K562 (cell line): ENCODE measurements around the gene TMTC3. TPM values are rescaled to one million over a fixed set of nuclear protein-coding genes. Genes with fewer than 3 reads are reported as not detected.

ENCODE experiments used
- ARID4B ChIP-seq: sonication (generic); formaldehyde crosslinking; IDR thresholded peaks from 2 replicates; pipeline ENCODE4 v1.8.0; 2022; ENCODE audit warnings: mild to moderate bottlenecking, missing genetic modification reagents
- ATF1 ChIP-seq, 2 experiments: fragments of 450-650 bp in 1 of 2; IDR thresholded peaks; 2 replicates each; pipeline ENCODE4 v1.6.1; 2016; ENCODE audit warnings: missing compliant biosample characterization in 1 of 2, missing genetic modification characterization in 1 of 2
- EGR1 ChIP-seq: fragments of 450-650 bp; conservative IDR thresholded peaks from 2 replicates; pipeline ENCODE4 v1.6.1; 2017; ENCODE audit warnings: mild to moderate bottlenecking
- GTF2F1 ChIP-seq: IDR thresholded peaks from 2 replicates; pipeline ENCODE4 v1.6.1; 2011; ENCODE audit warnings: low read depth, low read length, improper control_type of control experiment
- GTF3C2 ChIP-seq: IDR thresholded peaks from 3 replicates; pipeline ENCODE4 v1.6.1; 2011; ENCODE audit warnings: borderline replicate concordance, mild to moderate bottlenecking, moderate library complexity; ENCODE audit not compliant: insufficient read length; ENCODE audit errors: extremely low read depth
- MAZ ChIP-seq, 2 experiments: fragments of 450-650 bp in 1 of 2; sonication (generic) in 1 of 2; formaldehyde crosslinking; IDR thresholded peaks in 1 of 2; conservative IDR thresholded peaks in 1 of 2; 2 replicates each; pipeline versions ENCODE4 v1.4.0 to v1.5.0; 2020; ENCODE audit warnings: mild to moderate bottlenecking in 1 of 2, missing genetic modification reagents in 1 of 2
- POLR2G ChIP-seq: fragments of 200-400 bp; formaldehyde crosslinking; IDR thresholded peaks from 2 replicates; pipeline ENCODE4 v1.6.1; 2017; ENCODE audit warnings: low read depth, mild to moderate bottlenecking, antibody characterized with exemption, low read length, moderate library complexity
- SREBF1 ChIP-seq: fragments of 150-350 bp; IDR thresholded peaks from 2 replicates; pipeline ENCODE4 v1.6.1; 2014; ENCODE audit warnings: antibody characterized with exemption, low read depth, low read length, borderline replicate concordance
- TARDBP ChIP-seq: fragments of 450-650 bp; IDR thresholded peaks from 2 replicates; pipeline ENCODE4 v1.6.1; 2016
- ZNF395 ChIP-seq: fragments of 200-800 bp; sonication (Bioruptor generic); IDR thresholded peaks from 2 replicates; pipeline ENCODE4 v1.6.1; 2017; ENCODE audit warnings: missing genetic modification characterization, missing compliant biosample characterization
- ZNF644 ChIP-seq: fragments of 200-800 bp; sonication (Bioruptor generic); IDR thresholded peaks from 2 replicates; pipeline ENCODE4 v1.6.1; 2016; ENCODE audit warnings: low read depth, missing genetic modification characterization, missing compliant biosample characterization
- ZNF830 ChIP-seq: fragments of 250-450 bp; sonication (Bioruptor Pico); IDR thresholded peaks from 2 replicates; pipeline ENCODE4 v1.5.0; 2021; ENCODE audit warnings: mild to moderate bottlenecking
- polyA plus RNA-seq, 8 experiments: library from polyadenylated mRNA; depleted of rRNA in 4 of 8; stranded (reverse) in 5 of 8; unstranded in 3 of 8; fragments of >200 nt; fragmentation: Nextera tagmentation in 2 of 8; fragmentation: Illumina TruSeq in 1 of 8; extraction: Ambion mirVana in 2 of 8; extraction: Trizol in 1 of 8; gene quantifications; 2 replicates each; pipeline versions ENCODE4 v1.2.1 to v1.2.3, GENCODE V29; 2011 to 2014; ENCODE audit warnings: inconsistent platforms in 1 of 8, missing spikeins in 1 of 8
- total RNA-seq, 7 experiments: library from RNA; depleted of rRNA in 6 of 7; stranded (reverse); fragments of >200 nt in 6 of 7; fragmentation: Illumina TruSeq in 2 of 7; extraction: Trizol in 2 of 7; gene quantifications; 2 replicates each; pipeline versions ENCODE4 v1.2.1 to v1.2.3, GENCODE V29; 2011 to 2021; ENCODE audit warnings: low replicate concordance in 1 of 7

TMTC3 gene
- total and polyA plus RNA-seq, 9 of the 15 experiments (the other 6 are each of a cell fraction or from before 2014, with no cell fraction given), result 1.9 to 9.8 (median 4.7) TPM

DNA sequence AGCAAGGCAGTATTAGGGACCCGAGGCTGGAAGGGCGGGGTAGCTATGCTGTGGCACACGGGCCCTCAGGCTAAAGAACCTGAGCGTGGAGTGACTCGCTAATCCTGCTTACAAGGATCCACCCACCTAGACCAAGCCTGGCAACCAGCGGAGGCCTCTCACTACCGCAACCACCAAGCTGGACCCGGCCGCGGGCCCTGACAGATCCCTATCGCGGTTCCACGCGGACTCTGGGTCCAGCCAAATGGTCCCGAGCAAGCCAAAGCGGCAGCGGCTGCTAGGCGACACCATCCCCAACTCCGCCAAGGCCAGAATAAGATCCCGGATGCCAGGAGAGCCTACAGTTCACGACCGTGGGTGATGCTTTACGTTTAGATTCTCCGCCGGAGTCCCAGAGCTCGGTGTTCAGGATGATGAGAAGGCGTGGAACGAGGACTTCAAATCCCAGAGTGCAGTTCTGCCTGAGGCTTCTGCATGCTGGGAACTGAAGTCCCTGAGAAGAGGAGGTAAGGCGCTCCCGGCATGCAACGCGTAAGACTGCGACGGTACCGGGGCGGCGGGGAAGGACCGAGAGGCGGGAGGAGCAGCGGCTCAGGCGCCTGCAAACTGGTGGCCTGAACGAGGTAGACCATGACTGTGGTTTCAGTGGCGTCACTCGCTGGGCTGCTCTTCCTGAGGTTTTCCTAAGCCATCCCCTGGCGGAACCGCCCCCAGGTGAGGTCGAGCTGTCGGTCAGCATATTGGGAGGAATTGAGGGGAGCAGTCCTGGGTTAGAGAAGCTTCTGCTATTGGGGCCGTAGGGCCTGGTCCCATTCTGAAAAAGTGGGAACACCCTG is at the start of gene TMTC3, which contains the start of gene CEP290 (continued):
- TF ChIP-seq MAZ (CRISPR knock-in tag; conservative IDR thresholded peaks at IDR 0.05 in 1 of 2, IDR thresholded peaks at IDR 0.05 in 1 of 2), result peak; percentile 61 to 81; a peak in 2 of 4 replicates
- peak; percentile 78 for TF ChIP-seq EGR1
- TF ChIP-seq SREBF1, result peak; percentile 47; the same call in 1 of the 2 replicates
- peak; percentile 69; the same call in 1 of the 2 replicates for TF ChIP-seq ARID4B
- peak; percentile 83 for TF ChIP-seq POLR2G
- TF ChIP-seq GTF3C2, result no peak
- TF ChIP-seq ZNF830 (CRISPR knock-in tag), result no peak
- TF ChIP-seq TARDBP, result no peak
- TF ChIP-seq ATF1 (CRISPR knock-in tag; IDR thresholded peaks at IDR 0.05), result no peak
- TF ChIP-seq ATF1 (tag; IDR thresholded peaks at IDR 0.05), result peak; percentile 81
- TF ChIP-seq ZNF644 (tag), result peak; percentile 97
- TF ChIP-seq GTF2F1, result no peak
- TF ChIP-seq ZNF395, result peak; percentile 78; the same call in 1 of the 2 replicates
